ENCODE measurements around the gene FREM2.

Gene FREM2

GRCh38 chr13:38830442-38831045 is 143.7 kb downstream of the FREM2 start:
- DNase-seq, result no peak

- DNase-seq, result no peak
These were observed 157.7 kb downstream of the FREM2 start for GRCh38 chr13:38844581-38844980.

GRCh38 chr13:38848360-38848759 is 161.5 kb downstream of the FREM2 start:
- DNase-seq, result no peak

DNA sequence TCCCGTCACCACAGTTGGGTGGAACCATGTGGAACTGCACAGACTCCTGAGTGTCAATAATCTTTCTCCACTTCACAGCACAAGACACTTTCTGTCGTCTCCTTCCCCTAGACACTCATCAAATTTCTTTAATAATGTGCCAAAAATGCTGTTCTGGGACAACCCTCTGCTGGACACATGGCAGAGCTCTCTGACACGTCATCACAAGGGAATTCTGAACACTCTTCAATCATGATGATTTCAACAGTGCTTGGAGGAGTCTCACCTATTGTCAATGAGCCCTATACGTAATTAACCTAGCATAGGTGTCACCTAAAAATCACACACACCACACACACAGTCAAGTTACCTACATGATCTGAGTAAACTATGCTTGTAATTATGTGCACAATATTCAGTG is 162.4 kb downstream of the FREM2 start:
- DNase-seq, result no peak

DNA sequence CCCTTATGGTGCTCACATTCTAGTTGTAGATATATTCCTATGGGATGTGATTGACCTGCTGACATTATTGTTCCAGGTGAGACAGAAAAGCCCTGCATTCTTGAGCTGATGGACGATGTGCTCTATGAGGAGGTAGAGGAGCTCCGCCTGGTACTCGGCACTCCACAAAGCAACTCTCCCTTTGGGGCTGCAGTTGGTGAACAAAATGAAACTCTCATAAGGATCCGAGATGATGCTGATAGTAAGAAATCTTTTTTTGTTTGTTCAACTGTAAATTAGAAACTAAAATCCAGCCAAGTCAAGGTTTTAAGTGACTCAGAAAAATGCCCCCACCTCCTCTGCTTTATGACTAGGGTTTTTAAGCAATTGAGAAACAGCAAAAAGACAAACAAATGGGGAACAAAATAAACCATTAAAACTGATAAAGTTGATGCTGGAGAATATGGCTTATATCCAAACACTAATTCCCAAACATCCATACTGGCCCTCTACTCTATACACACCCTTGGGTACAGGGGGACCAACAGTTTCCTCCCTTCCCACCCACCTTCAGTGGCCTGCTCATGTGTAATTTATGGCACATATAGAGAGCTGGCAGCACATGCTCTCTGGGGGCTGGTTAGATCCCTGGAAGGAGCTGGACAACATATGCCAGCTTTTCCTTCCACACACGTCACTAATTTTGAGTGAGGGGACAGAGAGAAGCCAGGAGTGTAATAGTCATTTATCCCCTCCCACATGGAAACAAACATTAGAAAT is 164.2 kb downstream of the FREM2 start:
- no peak for DNase-seq

- DNase-seq, result no peak
These were observed 167.3 kb downstream of the FREM2 start for GRCh38 chr13:38854226-38854625.

- no peak for DNase-seq
These were observed 169.2 kb downstream of the FREM2 start for GRCh38 chr13:38856065-38856464.

DNA sequence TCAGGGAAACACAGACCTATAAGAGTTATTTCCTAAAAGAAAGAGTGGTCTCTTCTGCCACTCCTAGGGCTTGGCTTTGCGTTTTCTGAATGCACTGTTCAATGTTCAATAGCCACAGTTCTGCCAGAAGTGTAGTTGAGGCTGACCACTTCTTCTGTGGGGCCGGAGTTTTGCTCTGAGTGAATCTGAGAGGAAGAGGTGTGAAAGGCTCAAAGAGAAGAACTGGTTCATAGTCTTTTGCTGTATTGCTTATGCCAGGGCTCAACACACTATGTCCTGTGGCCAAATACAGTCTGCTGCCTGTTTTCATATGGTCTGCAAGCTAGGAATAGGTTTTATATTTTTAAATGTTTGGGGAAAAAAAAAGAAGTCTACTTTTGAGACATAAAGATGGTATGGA is 175.6 kb downstream of the FREM2 start:
- DNase-seq, result no peak

GRCh38 chr13:38863536-38863935 is 176.7 kb downstream of the FREM2 start:
- no peak for DNase-seq

GRCh38 chr13:38866649-38867048 is 179.8 kb downstream of the FREM2 start:
- DNase-seq, result no peak

- no peak for DNase-seq
These were observed 181.5 kb downstream of the FREM2 start for GRCh38 chr13:38868399-38868798.

GRCh38 chr13:38868870-38869269 is 182.0 kb downstream of the FREM2 start:
- no peak for DNase-seq

DNA sequence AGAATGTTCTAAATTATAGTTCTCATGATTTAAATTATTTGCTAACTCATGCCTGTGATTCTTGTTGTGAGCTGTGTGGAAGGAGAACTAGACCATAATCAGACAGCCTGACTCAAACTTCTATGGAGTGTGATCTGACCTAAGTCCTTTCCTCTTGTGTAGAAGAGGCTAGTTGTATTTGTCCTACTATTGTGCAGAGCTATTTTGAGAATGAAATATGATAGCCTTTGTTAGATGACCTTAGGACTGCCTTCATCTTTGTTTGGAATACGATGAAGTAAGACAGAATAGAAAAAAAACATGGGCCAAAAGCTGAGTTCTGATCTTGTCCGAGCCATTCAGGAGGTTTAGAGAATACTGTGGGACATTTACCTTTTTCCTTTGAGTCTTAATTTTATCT is 184.4 kb downstream of the FREM2 start:
- no peak for DNase-seq

DNA sequence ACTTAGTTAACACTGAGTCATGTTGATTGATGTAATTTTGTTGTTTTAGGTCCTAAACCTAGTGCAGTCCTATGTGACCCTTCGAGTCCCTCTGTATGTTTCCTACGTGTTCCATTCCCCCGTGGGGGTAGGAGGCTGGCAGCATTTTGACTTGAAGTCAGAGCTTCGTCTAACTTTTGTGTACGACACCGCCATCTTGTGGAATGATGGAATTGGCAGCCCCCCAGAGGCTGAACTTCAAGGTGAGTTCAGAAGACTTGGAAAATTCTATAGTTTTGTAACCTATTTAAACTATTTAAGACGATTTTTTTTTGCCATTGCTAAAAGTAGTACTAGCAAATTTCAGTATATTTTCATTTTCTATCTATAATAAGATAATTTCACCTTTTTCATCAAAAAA is 185.8 kb downstream of the FREM2 start:
- DNase-seq, result peak; percentile 60

- no peak for DNase-seq
These were observed 188.5 kb downstream of the FREM2 start for GRCh38 chr13:38875186-38875875.

- no peak for DNase-seq
These were observed 192.4 kb downstream of the FREM2 start for GRCh38 chr13:38879278-38879677.

DNA sequence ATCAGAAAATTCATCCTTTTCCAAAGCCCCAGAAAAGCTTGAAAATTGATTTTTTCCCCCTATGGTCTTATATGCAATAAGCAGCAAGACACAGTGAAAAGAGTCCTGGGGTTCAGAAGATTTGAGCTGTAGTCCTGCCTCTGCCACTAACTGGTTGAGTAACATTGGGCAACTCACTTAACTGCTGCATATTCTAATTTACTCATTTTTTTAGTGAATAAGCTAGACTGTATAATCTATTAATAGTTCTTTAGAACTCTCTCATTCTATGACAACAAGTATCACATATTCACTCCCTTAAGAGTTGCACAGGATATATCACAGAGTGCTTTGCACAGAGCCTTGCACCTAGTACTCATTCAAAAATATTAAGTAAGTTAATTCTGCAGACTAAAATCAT is 192.9 kb downstream of the FREM2 start:
- no peak for DNase-seq

DNA sequence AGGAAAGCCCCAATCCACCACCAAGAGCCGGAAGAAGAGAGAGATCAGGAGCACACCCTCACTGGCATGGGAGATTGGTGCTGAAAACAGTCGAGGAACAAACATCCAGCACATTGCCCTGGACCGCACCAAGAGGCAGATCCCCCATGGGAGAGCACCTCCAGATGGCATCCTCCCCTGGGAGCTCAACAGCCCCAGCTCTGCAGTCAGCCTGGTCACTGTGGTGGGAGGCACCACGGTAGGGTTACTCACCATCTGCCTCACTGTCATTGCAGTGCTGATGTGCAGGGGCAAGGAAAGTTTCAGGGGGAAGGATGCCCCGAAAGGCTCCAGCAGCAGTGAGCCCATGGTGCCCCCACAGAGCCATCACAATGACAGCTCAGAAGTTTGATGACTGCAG is 193.5 kb downstream of the FREM2 start:
- DNase-seq, result no peak

DNA sequence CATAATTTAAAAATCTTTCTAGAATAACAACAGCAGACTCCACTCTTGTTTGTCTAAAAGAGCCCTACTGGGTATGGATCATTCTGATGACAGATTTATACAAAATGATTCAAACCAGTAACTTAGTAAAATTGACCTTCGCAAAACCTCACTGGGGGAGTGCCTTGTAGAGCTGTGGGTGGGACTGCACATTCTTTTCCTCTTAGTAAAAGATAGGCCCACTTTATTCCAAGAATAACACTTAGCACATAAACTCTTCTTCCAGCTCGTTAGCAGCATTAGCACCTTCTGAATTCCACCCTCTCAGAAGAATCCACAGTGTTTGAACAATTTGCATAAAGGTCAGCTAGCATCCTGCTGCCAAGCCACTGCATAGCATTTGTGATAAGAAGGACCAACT is 196.9 kb downstream of the FREM2 start:
- no peak for DNase-seq

DNA sequence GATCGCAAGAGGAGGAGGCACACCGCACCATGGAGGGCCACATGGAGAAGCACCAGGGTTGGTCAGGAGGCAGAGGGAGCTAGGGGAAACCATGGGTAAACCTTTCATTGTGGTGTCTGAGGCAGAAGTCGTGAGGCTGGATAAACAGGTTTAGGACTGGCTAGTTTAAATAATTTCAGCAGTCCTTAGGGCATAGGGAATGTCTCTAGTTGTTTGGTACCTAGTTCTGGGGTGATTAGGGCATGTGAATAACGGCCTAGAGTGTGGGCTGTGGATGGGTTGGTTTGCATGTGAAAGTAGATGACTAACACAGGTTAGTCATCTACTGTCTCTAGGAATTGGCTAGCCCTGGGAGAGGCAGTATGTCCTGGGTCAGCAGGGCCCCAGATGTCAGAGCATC is 201.4 kb downstream of the FREM2 start:
- DNase-seq, result no peak

GRCh38 chr13:38895075-38895474 is 208.2 kb downstream of the FREM2 start:
- DNase-seq, result no peak

DNA sequence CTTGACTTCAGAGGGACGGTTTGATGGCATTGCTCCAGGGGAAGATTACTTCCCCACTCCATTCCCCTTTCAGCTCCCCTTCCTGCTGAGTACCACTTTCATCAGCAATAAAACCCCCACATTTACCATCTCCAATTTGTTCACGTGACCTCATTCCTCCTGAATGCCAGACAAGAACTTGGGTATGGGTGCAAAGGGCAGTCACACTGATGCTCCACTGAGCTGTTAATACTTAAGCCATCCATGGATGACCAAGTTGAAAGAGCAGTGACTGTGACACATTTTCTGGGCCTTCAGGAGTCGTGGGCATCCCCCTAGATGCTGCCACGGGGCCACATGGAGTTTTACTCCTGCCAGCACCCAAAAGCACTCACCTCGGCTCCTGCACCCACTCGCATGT is 210.6 kb downstream of the FREM2 start:
- DNase-seq, result no peak

DNA sequence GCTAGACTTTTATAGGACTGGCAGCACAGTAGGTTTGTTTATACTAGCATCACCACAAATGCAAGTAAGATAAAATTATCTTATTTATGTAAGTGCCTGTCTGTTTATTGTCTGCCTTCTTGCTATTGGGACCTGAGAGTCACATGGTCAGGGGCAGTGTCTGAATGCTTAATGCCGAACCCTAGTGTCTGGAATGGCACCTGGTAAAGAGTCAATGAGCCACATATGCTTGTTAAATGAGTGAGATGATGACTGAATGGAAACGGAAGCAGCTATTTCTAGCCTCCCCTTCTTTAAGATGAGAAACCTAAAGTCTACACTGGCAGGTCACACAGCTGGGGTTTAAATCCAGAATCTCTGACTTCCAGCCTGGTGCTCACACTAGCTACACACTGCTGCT is 211.6 kb downstream of the FREM2 start:
- no peak for DNase-seq

DNA sequence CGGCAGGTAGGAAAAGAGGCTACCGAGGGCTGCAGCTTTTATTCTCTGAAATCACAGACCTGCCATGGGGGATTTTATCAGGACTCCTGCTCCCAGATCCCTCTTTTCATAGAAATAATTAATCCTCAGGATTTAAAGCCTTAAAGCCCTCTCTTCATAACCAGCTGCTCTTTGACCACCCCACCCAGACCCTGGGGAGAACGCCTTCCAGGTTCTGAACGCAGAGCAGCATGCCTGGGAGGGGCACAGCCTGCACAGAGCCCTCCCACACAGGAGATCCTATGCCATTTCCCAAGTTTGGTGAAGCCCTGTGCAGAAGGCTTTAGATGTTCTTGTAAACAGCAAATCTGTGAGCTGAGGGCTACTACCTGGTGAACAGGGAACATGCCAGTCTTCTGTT is 212.7 kb downstream of the FREM2 start:
- no peak for DNase-seq

Measured in activated CD8-positive, alpha-beta memory T cell treated with anti-CD3 and anti-CD28 coated beads for 24 hours (primary cell).